HepG2 (cell line): ENCODE measurements around the gene ATN1. TPM values are rescaled to one million over a fixed set of nuclear protein-coding genes. Genes with fewer than 3 reads are reported as not detected.

Experiments used
- AGO2 ChIP-seq: fragments of 200-400 bp; formaldehyde crosslinking; optimal IDR thresholded peaks from 2 replicates; pipeline ENCODE3; 2017; ENCODE audit warnings: mild to moderate bottlenecking, low read depth, low read length, moderate library complexity
- AKAP8 ChIP-seq: sonication (generic); formaldehyde crosslinking; IDR thresholded peaks from 2 replicates; pipeline ENCODE4 v1.5.1; 2020; ENCODE audit warnings: mild to moderate bottlenecking, missing genetic modification reagents
- ATAD3A ChIP-seq: sonication (generic); formaldehyde crosslinking; IDR thresholded peaks from 2 replicates; pipeline ENCODE4 v1.4.0; 2020; ENCODE audit warnings: missing genetic modification reagents
- DMAP1 ChIP-seq: IDR thresholded peaks from 2 replicates; pipeline ENCODE4 v1.6.1; 2016
- ELK4 ChIP-seq: sonication (generic); formaldehyde crosslinking; IDR thresholded peaks from 2 replicates; pipeline ENCODE4 v1.9.0; 2021; ENCODE audit warnings: missing genetic modification reagents, borderline replicate concordance
- ETV5 ChIP-seq: IDR thresholded peaks from 2 replicates; pipeline ENCODE4 v1.6.1; 2018; ENCODE audit warnings: missing biosample characterization, missing genetic modification reagents, inconsistent platforms, borderline replicate concordance
- FOSL2 ChIP-seq: sonication (generic); formaldehyde crosslinking; IDR thresholded peaks from 2 replicates; pipeline ENCODE4 v1.4.0; 2020; ENCODE audit warnings: missing genetic modification reagents
- GFI1 ChIP-seq: sonication (generic); formaldehyde crosslinking; IDR thresholded peaks from 2 replicates; pipeline ENCODE4 v1.5.0; 2020; ENCODE audit warnings: missing genetic modification reagents, mild to moderate bottlenecking, borderline replicate concordance
- GPBP1L1 ChIP-seq: sonication (generic); formaldehyde crosslinking; IDR thresholded peaks from 2 replicates; pipeline ENCODE4 v1.5.0; 2020; ENCODE audit warnings: mild to moderate bottlenecking, missing genetic modification reagents
- GPN1 ChIP-seq: sonication (generic); formaldehyde crosslinking; IDR thresholded peaks from 2 replicates; pipeline ENCODE4 v1.5.1; 2020; ENCODE audit warnings: missing genetic modification reagents, borderline replicate concordance
- HNF4A ChIP-seq: sonication (generic); formaldehyde crosslinking; IDR thresholded peaks from 2 replicates; pipeline ENCODE4 v1.4.0; 2020; ENCODE audit warnings: missing genetic modification reagents
- HNRNPLL ChIP-seq: fragments of 200-400 bp; formaldehyde crosslinking; IDR thresholded peaks from 2 replicates; pipeline ENCODE4 v1.6.1; 2017; ENCODE audit warnings: mild to moderate bottlenecking, low read depth, low read length; ENCODE audit not compliant: poor library complexity, severe bottlenecking
- JUNB ChIP-seq: sonication (generic); formaldehyde crosslinking; IDR thresholded peaks from 2 replicates; pipeline ENCODE4 v1.8.0; 2022; ENCODE audit warnings: missing genetic modification reagents, mild to moderate bottlenecking, borderline replicate concordance
- KLF12 ChIP-seq: sonication (generic); formaldehyde crosslinking; IDR thresholded peaks from 2 replicates; pipeline ENCODE4 v1.4.0; 2020; ENCODE audit warnings: missing genetic modification reagents, borderline replicate concordance
- PHF8 ChIP-seq: sonication (generic); formaldehyde crosslinking; IDR thresholded peaks from 2 replicates; pipeline ENCODE4 v1.5.0; 2020; ENCODE audit warnings: missing genetic modification reagents
- PPARG ChIP-seq: conservative IDR thresholded peaks from 2 replicates; pipeline ENCODE4 v1.6.1; 2016; ENCODE audit warnings: missing biosample characterization, missing genetic modification reagents
- RFX1 ChIP-seq: fragments of 450-650 bp; IDR thresholded peaks from 2 replicates; pipeline ENCODE4 v1.6.1; 2017
- SAP130 ChIP-seq: IDR thresholded peaks from 2 replicates; pipeline ENCODE4 v1.6.1; 2016; ENCODE audit warnings: low read depth
- SP140L ChIP-seq: sonication (generic); formaldehyde crosslinking; IDR thresholded peaks from 2 replicates; pipeline ENCODE4 v1.4.0; 2020; ENCODE audit warnings: missing genetic modification reagents, borderline replicate concordance
- THAP11 ChIP-seq: IDR thresholded peaks from 2 replicates; pipeline ENCODE4 v1.6.1; 2016; ENCODE audit warnings: missing biosample characterization, missing genetic modification reagents
- U2AF1 ChIP-seq: fragments of 200-400 bp; formaldehyde crosslinking; optimal IDR thresholded peaks from 2 replicates; pipeline ENCODE3; 2017; ENCODE audit warnings: mild to moderate bottlenecking, low read depth, low read length
- ZFP37 ChIP-seq: sonication (generic); formaldehyde crosslinking; IDR thresholded peaks from 2 replicates; pipeline ENCODE4 v1.4.0; 2020; ENCODE audit warnings: missing genetic modification reagents, borderline replicate concordance
- ZNF12 ChIP-seq: sonication (generic); formaldehyde crosslinking; IDR thresholded peaks from 2 replicates; pipeline ENCODE4 v1.5.0; 2020; ENCODE audit warnings: missing genetic modification reagents
- ZNF24 ChIP-seq: fragments of 450-650 bp; IDR thresholded peaks from 2 replicates; pipeline ENCODE4 v1.6.1; 2017; ENCODE audit warnings: antibody characterized with exemption, mild to moderate bottlenecking
- ZNF30 ChIP-seq: sonication (generic); formaldehyde crosslinking; IDR thresholded peaks from 2 replicates; pipeline ENCODE4 v1.5.0; 2020; ENCODE audit warnings: mild to moderate bottlenecking, missing genetic modification reagents
- ZNF564 ChIP-seq: sonication (generic); formaldehyde crosslinking; IDR thresholded peaks from 2 replicates; pipeline ENCODE4 v1.8.1; 2023; ENCODE audit warnings: mild to moderate bottlenecking, missing genetic modification reagents
- ZNF580 ChIP-seq: IDR thresholded peaks from 2 replicates; pipeline ENCODE4 v1.6.1; 2016; ENCODE audit warnings: low read depth, borderline replicate concordance
- ZNF724P ChIP-seq: sonication (generic); formaldehyde crosslinking; IDR thresholded peaks from 2 replicates; pipeline ENCODE4 v1.8.0; 2022; ENCODE audit warnings: missing genetic modification reagents, borderline replicate concordance
- ZNF737 ChIP-seq: sonication (generic); formaldehyde crosslinking; IDR thresholded peaks from 2 replicates; pipeline ENCODE4 v1.5.0; 2020; ENCODE audit warnings: missing genetic modification reagents, mild to moderate bottlenecking, borderline replicate concordance
- ZNF746 ChIP-seq: sonication (generic); formaldehyde crosslinking; IDR thresholded peaks from 2 replicates; pipeline ENCODE4 v1.8.0; 2022; ENCODE audit warnings: mild to moderate bottlenecking, missing genetic modification reagents
- ZNF772 ChIP-seq: sonication (generic); formaldehyde crosslinking; IDR thresholded peaks from 2 replicates; pipeline ENCODE4 v1.5.0; 2020; ENCODE audit warnings: mild to moderate bottlenecking, missing genetic modification reagents
- ZNF773 ChIP-seq: sonication (generic); formaldehyde crosslinking; IDR thresholded peaks from 2 replicates; pipeline ENCODE4 v1.4.0; 2020; ENCODE audit warnings: missing genetic modification reagents, borderline replicate concordance
- ZSCAN22 ChIP-seq: sonication (generic); formaldehyde crosslinking; IDR thresholded peaks from 2 replicates; pipeline ENCODE4 v1.4.0; 2020; ENCODE audit warnings: mild to moderate bottlenecking, missing genetic modification reagents
- polyA plus RNA-seq, 8 experiments: library from polyadenylated mRNA; depleted of rRNA in 3 of 8; stranded (reverse) in 7 of 8; unstranded in 1 of 8; fragments of >200 nt; fragmentation: Illumina TruSeq in 4 of 8; extraction: Trizol in 4 of 8; gene quantifications; 2 replicates each; pipeline versions ENCODE4 v1.2.1 to v1.2.3, GENCODE V29; 2011 to 2016; ENCODE audit warnings: low read depth in 4 of 8, missing spikeins in 1 of 8, mixed read lengths in 1 of 8; ENCODE audit not compliant: insufficient read depth in 1 of 8
- total RNA-seq, 5 experiments: library from RNA; depleted of rRNA; stranded (reverse); fragments of >200 nt; fragmentation: Illumina TruSeq; extraction: Trizol; gene quantifications; 2 replicates each; pipeline ENCODE4 v1.2.3, GENCODE V29; 2016; ENCODE audit warnings: low read depth in 1 of 5

Gene ATN1
- total and polyA plus RNA-seq, 2 of the 13 experiments (the other 11 are each of a cell fraction or from before 2014, with no cell fraction given) = 2.1 to 8.6 TPM

GRCh38 chr12:6927379-6928021, at the start of gene ATN1 (continued):
- TF ChIP-seq SP140L (no peak), ZNF12 (CRISPR knock-in tag) (no peak), U2AF1 (no peak), HNF4A (CRISPR knock-in tag) (no peak), ZFP37 (CRISPR knock-in tag) (no peak), ZNF24 (no peak), DMAP1 (CRISPR knock-in tag) (no peak), ZNF564 (CRISPR knock-in tag) (no peak), ZNF772 (CRISPR knock-in tag) (no peak), PHF8 (peak; percentile 74), ZSCAN22 (CRISPR knock-in tag) (no peak), ELK4 (CRISPR knock-in tag) (no peak), RFX1 (no peak), ETV5 (CRISPR knock-in tag) (no peak), ATAD3A (no peak), ZNF724P (CRISPR knock-in tag) (no peak), FOSL2 (CRISPR knock-in tag) (no peak), ZNF746 (CRISPR knock-in tag) (peak; percentile 60; the same call in 1 of the 2 replicates), GPN1 (CRISPR knock-in tag) (no peak), HNRNPLL (peak; percentile 29), GPBP1L1 (CRISPR knock-in tag) (no peak), ZNF737 (CRISPR knock-in tag) (no peak), THAP11 (CRISPR knock-in tag) (no peak), AGO2 (peak; percentile 58), AKAP8 (CRISPR knock-in tag) (no peak), ZNF580 (CRISPR knock-in tag) (no peak), GFI1 (no peak), SAP130 (CRISPR knock-in tag) (peak; percentile 32; the same call in 1 of the 2 replicates), ZNF30 (CRISPR knock-in tag) (no peak), JUNB (CRISPR knock-in tag) (no peak), ZNF773 (CRISPR knock-in tag) (no peak), KLF12 (CRISPR knock-in tag) (no peak), PPARG (CRISPR knock-in tag) (no peak)
